Measurements from ENCODE around the gene EXT2. TPM values are rescaled to one million over a fixed set of nuclear protein-coding genes. Genes with fewer than 3 reads are reported as not detected.

The EXT2 gene
- total and polyA plus RNA-seq, 11 donors: 12.6 to 41.9 (median 31.9) TPM

- DNase-seq: no peak
- Histone ChIP-seq H3K27me3 (no peaks in the 10 kb centered on the region), H3K4me3 (no peak overlapping the region), H3K36me3 (peaks cover 0 to 1% (median 0%) of the 10 kb centered on the region in 9 donors), H3K9me3 (no peaks in the 10 kb centered on the region), H3K4me1 (peaks cover 0 to 8% (median 0%) of the 10 kb centered on the region in 12 donors), H3K27ac (no peak overlapping the region)
- ATAC-seq: no peak
- intact Hi-C loops (cut with DNase I): no loop called here
- no peak for TF ChIP-seq POLR2A (IDR thresholded peaks at IDR 0.05)
- no peak for TF ChIP-seq CTCF (IDR thresholded peaks at IDR 0.05)
- whole genome bisulfite sequencing, 4 donors: 68 to 75% (median 72%) methylated on average over 4 of the region's 4 CpGs
These were observed 83.7 kb downstream of the EXT2 start for GRCh38 chr11:44179173-44179572.

GRCh38 chr11:44180107-44180506, 84.6 kb downstream of the EXT2 start:
- no peaks in the 10 kb centered on the region for H3K36me3 ChIP-seq
- no peak for TF ChIP-seq POLR2A (IDR thresholded peaks at IDR 0.05)
- TF ChIP-seq CTCF (IDR thresholded peaks at IDR 0.05): no peak
- intact Hi-C loops (cut with DNase I): no loop called here
- H3K27ac ChIP-seq: no peak overlapping the region
- DNase-seq (no peak), ATAC-seq (no peak)
- H3K4me3 ChIP-seq: no peak overlapping the region
- peaks cover 0 to 8% (median 0%) of the 10 kb centered on the region in 12 donors for H3K4me1 ChIP-seq
- H3K9me3 ChIP-seq: no peaks in the 10 kb centered on the region
- no peaks in the 10 kb centered on the region for H3K27me3 ChIP-seq
- WGBS, 4 donors: 90 to 92% (median 92%) methylated on average over 2 of the region's 2 CpGs

GRCh38 chr11:44185522-44185921, 90.0 kb downstream of the EXT2 start:
- H3K9me3 ChIP-seq: peaks cover 0 to 23% (median 14%) of the 10 kb centered on the region in 12 donors
- TF ChIP-seq POLR2A (IDR thresholded peaks at IDR 0.05): no peak
- TF ChIP-seq CTCF (IDR thresholded peaks at IDR 0.05): no peak
- DNase-seq: no peak
- intact Hi-C loops (cut with DNase I): no loop called here
- no peaks in the 10 kb centered on the region for H3K27me3 ChIP-seq
- H3K4me1 ChIP-seq: peaks cover 0 to 3% (median 0%) of the 10 kb centered on the region in 12 donors
- H3K4me3 ChIP-seq: no peak overlapping the region
- no peak for ATAC-seq
- H3K27ac ChIP-seq: no peak overlapping the region
- H3K36me3 ChIP-seq: peaks cover 0 to 11% (median 0%) of the 10 kb centered on the region in 9 donors

- Histone ChIP-seq H3K27me3 (no peaks in the 10 kb centered on the region), H3K4me3 (no peak overlapping the region), H3K27ac (no peak overlapping the region), H3K9me3 (peaks cover 0 to 23% (median 14%) of the 10 kb centered on the region in 12 donors), H3K36me3 (peaks cover 0 to 11% (median 0%) of the 10 kb centered on the region in 9 donors), H3K4me1 (peaks cover 0 to 6% (median 0%) of the 10 kb centered on the region in 12 donors)
- ATAC-seq: no peak
- DNase-seq: no peak
- TF ChIP-seq CTCF (IDR thresholded peaks at IDR 0.05) (no peak), POLR2A (IDR thresholded peaks at IDR 0.05) (no peak)
- intact Hi-C loops (cut with DNase I): no loop called here
- 91 to 100% (median 94%) methylated on average over 2 of the region's 2 CpGs for WGBS, 4 donors
These were observed 90.9 kb downstream of the EXT2 start for GRCh38 chr11:44186321-44186930.
